IMR-90 (cell line): ENCODE results near the gene BTN2A1. TPM values are rescaled to one million over a fixed set of nuclear protein-coding genes. Genes with fewer than 3 reads are reported as not detected.

ENCODE experiments used
- ATAC-seq: fragments of 200-7000 bp; cut with Tn5 transposase; 2 replicates; pipeline ENCODE4 v1.9.1; 2020; ENCODE audit warnings: low read depth, mild to moderate bottlenecking, moderate library complexity
- BruUV-seq: library from RNA; stranded (reverse); fragments of 400-500 nt; replicated peaks from 2 replicates; lab custom pipeline; 2021; lab: Mats Ljungman, UMichigan
- CTCF ChIA-PET: fragments of 300-600 bp; formaldehyde crosslinking; extraction: SDS; loops from one replicate; lab custom pipeline; 2021; ENCODE audit warnings: antibody characterized with exemption; lab: Yijun Ruan, JAX
- POLR2A ChIA-PET: fragments of 300-600 bp; sonication (Branson Sonifier 250); formaldehyde crosslinking; loops from one replicate; lab custom pipeline; 2022; ENCODE audit warnings: antibody characterized with exemption; ENCODE audit not compliant: unreplicated experiment; lab: Charles Lee
- DNase-seq: peaks from one replicate; pipeline ENCODE4 v3.0.0; 2013
- H2AFZ ChIP-seq: replicated peaks from 2 replicates; pipeline ENCODE3; 2013; ENCODE audit warnings: low read length, mild to moderate bottlenecking; ENCODE audit not compliant: poor library complexity
- H2AK5ac ChIP-seq: 2 replicates; pipeline ENCODE4 v1.6.1; 2013; ENCODE audit warnings: low read depth, low read length, inconsistent platforms
- H2AK9ac ChIP-seq: replicated peaks from 2 replicates; pipeline ENCODE3; 2013; ENCODE audit warnings: mild to moderate bottlenecking, low read depth, low read length, moderate library complexity; ENCODE audit not compliant: poor library complexity
- H2BK120ac ChIP-seq: 2 replicates; pipeline ENCODE4 v1.6.1; 2013; ENCODE audit warnings: low read depth, low read length, inconsistent platforms
- H2BK15ac ChIP-seq: 3 replicates; pipeline ENCODE4 v1.6.1; 2013; ENCODE audit warnings: low read depth, low read length, inconsistent platforms
- H2BK20ac ChIP-seq: 2 replicates; pipeline ENCODE4 v1.6.1; 2013; ENCODE audit warnings: low read depth, mild to moderate bottlenecking, inconsistent platforms, low read length, moderate library complexity
- H2BK5ac ChIP-seq: 2 replicates; pipeline ENCODE4 v1.6.1; 2013; ENCODE audit warnings: mild to moderate bottlenecking, low read depth, low read length, inconsistent platforms; ENCODE audit not compliant: poor library complexity, severe bottlenecking
- H3K14ac ChIP-seq: replicated peaks from 2 replicates; pipeline ENCODE4 v1.6.1; 2013; ENCODE audit warnings: low read depth, low read length, inconsistent platforms
- H3K18ac ChIP-seq: 2 replicates; pipeline ENCODE4 v1.6.1; 2013; ENCODE audit warnings: low read depth, low read length, control low read depth
- H3K23ac ChIP-seq: 2 replicates; pipeline ENCODE4 v1.6.1; 2013; ENCODE audit warnings: low read depth, low read length, inconsistent platforms
- H3K27ac ChIP-seq: 2 replicates; pipeline ENCODE4 v1.5.1; 2013; ENCODE audit warnings: mild to moderate bottlenecking, control low read depth, low read length; ENCODE audit not compliant: insufficient read depth
- H3K27me3 ChIP-seq: 2 replicates; pipeline ENCODE4 v1.6.1; 2013; ENCODE audit warnings: low read length; ENCODE audit not compliant: control insufficient read depth, insufficient read depth
- H3K36me3 ChIP-seq: 2 replicates; pipeline ENCODE4 v1.6.1; 2013; ENCODE audit warnings: low read length, mixed read lengths; ENCODE audit not compliant: control insufficient read depth, insufficient read depth
- H3K4ac ChIP-seq: 2 replicates; pipeline ENCODE4 v1.6.1; 2013; ENCODE audit warnings: low read depth, low read length, inconsistent platforms
- H3K4me1 ChIP-seq: 2 replicates; pipeline ENCODE4 v1.6.1; 2013; ENCODE audit warnings: low read length, mixed read lengths; ENCODE audit not compliant: control insufficient read depth, insufficient read depth
- H3K4me2 ChIP-seq: 2 replicates; pipeline ENCODE4 v1.6.1; 2013; ENCODE audit warnings: low read depth, mild to moderate bottlenecking, control low read depth, low read length, moderate library complexity
- H3K4me3 ChIP-seq: 2 replicates; pipeline ENCODE4 v1.5.1; 2013; ENCODE audit warnings: low read depth, mild to moderate bottlenecking, control low read depth, low read length, moderate library complexity; ENCODE audit not compliant: insufficient read depth
- H3K56ac ChIP-seq: 2 replicates; pipeline ENCODE4 v1.6.1; 2013; ENCODE audit warnings: low read length, inconsistent platforms; ENCODE audit not compliant: insufficient read depth; ENCODE audit errors: extremely low read depth
- H3K79me1 ChIP-seq, 2 experiments: 2 replicates each; pipeline ENCODE4 v1.6.1; 2013; ENCODE audit warnings: low read length in 2 of 2, inconsistent platforms in 1 of 2, low read depth in 1 of 2
- H3K9ac ChIP-seq: 2 replicates; pipeline ENCODE4 v1.6.1; 2013; ENCODE audit warnings: low read depth, low read length, control low read depth
- H3K9me1 ChIP-seq: 2 replicates; pipeline ENCODE4 v1.6.1; 2013; ENCODE audit warnings: low read length, inconsistent platforms; ENCODE audit not compliant: insufficient read depth
- H3K9me3 ChIP-seq: 2 replicates; pipeline ENCODE4 v1.6.1; 2013; ENCODE audit warnings: low read length; ENCODE audit not compliant: control insufficient read depth, insufficient read depth
- H4K20me1 ChIP-seq: 2 replicates; pipeline ENCODE4 v1.6.1; 2013; ENCODE audit warnings: low read length, inconsistent platforms; ENCODE audit not compliant: insufficient read depth
- H4K5ac ChIP-seq: 2 replicates; pipeline ENCODE4 v1.6.1; 2013; ENCODE audit warnings: mild to moderate bottlenecking, low read depth, low read length, control low read depth
- H4K8ac ChIP-seq, 2 experiments: 2 replicates each; pipeline ENCODE4 v1.6.1; 2013; ENCODE audit warnings: low read depth in 2 of 2, low read length in 2 of 2, control low read depth in 1 of 2, inconsistent platforms in 1 of 2
- H4K91ac ChIP-seq: 2 replicates; pipeline ENCODE4 v1.6.1; 2013; ENCODE audit warnings: low read depth, low read length, inconsistent platforms; ENCODE audit not compliant: insufficient read depth
- MAZ ChIP-seq: IDR thresholded peaks from 2 replicates; pipeline ENCODE4 v1.6.1; 2012; ENCODE audit warnings: low read depth, mild to moderate bottlenecking, low read length, improper control_type of control experiment, moderate library complexity, borderline replicate concordance
- POLR2A ChIP-seq: IDR thresholded peaks from 2 replicates; pipeline ENCODE4 v1.6.1; 2012; ENCODE audit warnings: mild to moderate bottlenecking, low read depth, low read length
- WGBS, 2 experiments: methylation state at CpG; one replicate each; pipeline versions ENCODE4 v1.1.5 to v1.1.7; 2013; ENCODE audit warnings: missing lambda C conversion rate in 2 of 2; ENCODE audit not compliant: insufficient read length in 1 of 2; ENCODE audit errors: extremely low coverage in 2 of 2; 5-methylcytosine and 5-hydroxymethylcytosine counted together
- dilution Hi-C: fragments of 300-500 bp; cut with HindIII; formaldehyde crosslinking; loops from one replicate; pipeline ENCODE4 v1.14.3; 2018; ENCODE audit warnings: low sequenced_read_pairs; ENCODE audit not compliant: unreplicated experiment
- in situ Hi-C: fragments of 300-500 bp; cut with MboI; formaldehyde crosslinking; loops from 3 replicates; pipeline ENCODE4 v1.14.3; 2019; ENCODE audit warnings: low sequenced_read_pairs, inconsistent platforms, mixed read lengths
- intact Hi-C: fragments of 100-400 bp; cut with micrococcal nuclease; formaldehyde crosslinking; loops from 2 replicates; pipeline ENCODE4 v1.10.0; 2022
- polyA plus RNA-seq, 3 experiments: library from polyadenylated mRNA; depleted of rRNA; stranded (reverse); fragments of >200 nt; gene quantifications; 2 replicates each; pipeline ENCODE4 v1.2.3, GENCODE V29; 2012; ENCODE audit warnings: low replicate concordance in 1 of 3
- total RNA-seq: library from RNA; depleted of rRNA; stranded (reverse); fragments of >200 nt; gene quantifications from 2 replicates; pipeline ENCODE4 v1.2.3, GENCODE V29; 2012
- TF ChIP-seq, protein P1 (sequence below): fragments of 150-350 bp; IDR thresholded peaks from 2 replicates; pipeline ENCODE4 v1.6.1; 2016; ENCODE audit warnings: low read depth, mild to moderate bottlenecking, low read length, moderate library complexity, borderline replicate concordance

BTN2A1 gene
- total and polyA plus RNA-seq, 2 of the 4 experiments (the other 2 are of a cell fraction) = 13.6 to 40.2 TPM

DNA sequence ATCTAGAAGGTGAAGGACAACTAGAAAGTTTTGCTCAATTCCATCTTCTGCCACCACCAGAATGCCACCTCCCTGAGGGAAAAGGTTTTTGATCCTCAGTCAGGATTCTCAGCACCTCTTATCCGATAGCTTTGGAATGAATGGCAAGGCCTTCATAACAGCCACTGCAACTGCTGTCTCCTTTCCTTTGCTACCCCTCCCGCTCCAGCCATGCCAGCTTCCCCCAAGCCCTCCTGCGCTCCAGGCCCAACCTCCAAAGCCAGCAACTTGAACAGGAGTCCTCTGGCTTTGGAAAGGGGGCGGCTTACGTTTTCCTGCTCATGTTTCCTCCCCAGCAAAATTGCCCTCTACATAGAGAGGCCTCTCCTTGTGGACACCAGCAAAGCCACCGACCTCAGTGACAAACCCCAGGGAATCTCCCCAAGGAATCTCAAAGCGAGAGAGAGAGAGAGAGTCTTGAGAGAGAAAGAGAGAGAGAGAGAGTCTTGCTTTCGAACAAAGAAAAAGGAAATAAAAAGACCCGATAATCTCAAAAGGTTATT, 420 bp upstream of the BTN2A1 start:
- H3K18ac ChIP-seq = peak overlapping the region; percentile 78
- no peaks in the 10 kb centered on the region for H3K9me3 ChIP-seq
- H2BK5ac ChIP-seq = peak overlapping the region; percentile 82
- WGBS, 2 experiments = no CpG with 5 or more reads among the region's 9 CpGs
- peak overlapping the region; percentile 94 for H2AK9ac ChIP-seq
- in situ Hi-C loops = no loop called here
- intact Hi-C loops = loop anchor here (5.0 kb wide), 1 partner anchor 80 kb away; the partner anchor contains the start of gene HMGN4
- peak; percentile 48 for ATAC-seq
- H3K9me1 ChIP-seq = peaks cover 33% of the 10 kb centered on the region
- peak overlapping the region; percentile 96 for H3K4ac ChIP-seq
- POLR2A ChIA-PET = no interaction called here
- H4K5ac ChIP-seq = peak overlapping the region; percentile 86
- peak overlapping the region; percentile 87 for H4K91ac ChIP-seq
- H3K79me1 ChIP-seq = peaks cover 29 to 50% of the 10 kb centered on the region in 2 experiments
- BruUV-seq = no TSS peak
- peaks cover 13% of the 10 kb centered on the region for H3K4me1 ChIP-seq
- H4K20me1 ChIP-seq = peaks cover 15% of the 10 kb centered on the region; the same call in 1 of the 2 replicates
- H2BK15ac ChIP-seq = peak overlapping the region; percentile 90; the same call in 1 of the 3 replicates
- peaks cover 22% of the 10 kb centered on the region for H3K36me3 ChIP-seq
- H3K23ac ChIP-seq = peak overlapping the region; percentile 71
- H3K27ac ChIP-seq = peak overlapping the region; percentile 87
- H2BK120ac ChIP-seq = peak overlapping the region; percentile 92
- DNase-seq = no peak
- H2BK20ac ChIP-seq = peak overlapping the region; percentile 74
- H4K8ac ChIP-seq = peak overlapping the region; percentile 94 to 98
- H3K9ac ChIP-seq = peak overlapping the region; percentile 78
- H3K14ac ChIP-seq = peak overlapping the region; percentile 92
- H3K27me3 ChIP-seq = no peaks in the 10 kb centered on the region
- peak overlapping the region; percentile 91 for H2AFZ ChIP-seq
- TF ChIP-seq, protein P1, sequence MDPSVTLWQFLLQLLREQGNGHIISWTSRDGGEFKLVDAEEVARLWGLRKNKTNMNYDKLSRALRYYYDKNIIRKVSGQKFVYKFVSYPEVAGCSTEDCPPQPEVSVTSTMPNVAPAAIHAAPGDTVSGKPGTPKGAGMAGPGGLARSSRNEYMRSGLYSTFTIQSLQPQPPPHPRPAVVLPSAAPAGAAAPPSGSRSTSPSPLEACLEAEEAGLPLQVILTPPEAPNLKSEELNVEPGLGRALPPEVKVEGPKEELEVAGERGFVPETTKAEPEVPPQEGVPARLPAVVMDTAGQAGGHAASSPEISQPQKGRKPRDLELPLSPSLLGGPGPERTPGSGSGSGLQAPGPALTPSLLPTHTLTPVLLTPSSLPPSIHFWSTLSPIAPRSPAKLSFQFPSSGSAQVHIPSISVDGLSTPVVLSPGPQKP = no peak
- no peak for TF ChIP-seq MAZ
- TF ChIP-seq POLR2A = no peak
- peak overlapping the region; percentile 24; the same call in 1 of the 2 replicates for H3K4me3 ChIP-seq
- H3K4me2 ChIP-seq = peak overlapping the region; percentile 85
- CTCF ChIA-PET = no interaction called here
- H2AK5ac ChIP-seq = peak overlapping the region; percentile 84; the same call in 1 of the 2 replicates
- peak overlapping the region; percentile 90 for H3K56ac ChIP-seq
- dilution Hi-C loops = no loop called here
